NB4 (cell line): Measurements from ENCODE around the gene CDH18.
"Not testable (repeated sequence)": the region's sequence is repeated elsewhere in the genome, so short reads cannot be mapped to it uniquely, and the experiment has no call there.

Source experiments
- DNase-seq: peaks from one replicate; pipeline ENCODE4 v3.0.0; 2010; ENCODE audit warnings: low read depth
- H3K4me3 ChIP-seq: one replicate; pipeline ENCODE4 v1.5.1; 2011; ENCODE audit warnings: mild to moderate bottlenecking, low read depth, low read length, moderate library complexity
- CTCF ChIP-seq: IDR thresholded peaks from one replicate; pipeline ENCODE4 v1.5.1; 2012; ENCODE audit warnings: low read depth, low read length
- MAX ChIP-seq: IDR thresholded peaks from 2 replicates; pipeline ENCODE4 v1.6.1; 2011; ENCODE audit warnings: low read depth, low read length
- MYC ChIP-seq: IDR thresholded peaks from 2 replicates; pipeline ENCODE4 v1.6.1; 2011; ENCODE audit warnings: low read depth, low read length
- POLR2A ChIP-seq: IDR thresholded peaks from 2 replicates; pipeline ENCODE4 v1.6.1; 2011; ENCODE audit warnings: mild to moderate bottlenecking; ENCODE audit not compliant: insufficient read length; ENCODE audit errors: extremely low read depth

CDH18 gene

GRCh38 chr5:19806756-19807155, 181.2 kb downstream of the CDH18 start:
- no peak for TF ChIP-seq MYC
- TF ChIP-seq POLR2A = no peak
- TF ChIP-seq CTCF = no peak
- TF ChIP-seq MAX = no peak
- no peak overlapping the region for H3K4me3 ChIP-seq
- no peak for DNase-seq

GRCh38 chr5:19802686-19803085, 185.3 kb downstream of the CDH18 start:
- no peak for DNase-seq
- TF ChIP-seq POLR2A (no peak), MYC (no peak), MAX (no peak), CTCF (no peak)

GRCh38 chr5:19795218-19795617, 192.8 kb downstream of the CDH18 start:
- DNase-seq = no peak
- TF ChIP-seq MYC (no peak), POLR2A (no peak), MAX (no peak), CTCF (no peak)
- H3K4me3 ChIP-seq = no peak overlapping the region

More at GRCh38 chr5:19802686-19803085, 185.3 kb downstream of the CDH18 start:
- H3K4me3 ChIP-seq = no peak overlapping the region

GRCh38 chr5:19790829-19791466, 197.1 kb downstream of the CDH18 start:
- TF ChIP-seq MYC = no peak
- no peak for TF ChIP-seq POLR2A
- TF ChIP-seq MAX = no peak
- TF ChIP-seq CTCF = no peak
- H3K4me3 ChIP-seq = no peak overlapping the region
- no peak for DNase-seq

- DNase-seq = no peak
- no peak for TF ChIP-seq POLR2A
- TF ChIP-seq CTCF = no peak
- no peak for TF ChIP-seq MYC
- no peak for TF ChIP-seq MAX
- no peak overlapping the region for H3K4me3 ChIP-seq
Observed at GRCh38 chr5:19782566-19782965, 205.4 kb downstream of the CDH18 start.

GRCh38 chr5:19777363-19777762, 210.6 kb downstream of the CDH18 start:
- DNase-seq = no peak
- H3K4me3 ChIP-seq = no peak overlapping the region
- TF ChIP-seq MYC (no peak), CTCF (no peak), MAX (no peak), POLR2A (no peak)

- not testable (repeated sequence) for H3K4me3 ChIP-seq, DNase-seq
Observed at GRCh38 chr5:19776886-19777285, 211.1 kb downstream of the CDH18 start.
